H1 (cell line): ENCODE measurements around the gene TRIM65. TPM values are rescaled to one million over a fixed set of nuclear protein-coding genes. Genes with fewer than 3 reads are reported as not detected.

ENCODE experiments used
- ASH2L ChIP-seq: fragments of 200-600, 300-600 bp; sonication (generic); IDR thresholded peaks from one replicate; pipeline ENCODE4 v1.7.1; 2017; ENCODE audit warnings: low read length
- CBX8 ChIP-seq: fragments of 300-800, 300-1000 bp; sonication (generic); IDR thresholded peaks from 2 replicates; pipeline ENCODE4 v1.7.1; 2016; ENCODE audit warnings: low read depth, low read length, borderline replicate concordance
- HDAC2 ChIP-seq, 2 experiments: fragments of 300-600 bp in 1 of 2; sonication (generic) in 1 of 2; IDR thresholded peaks; 2 replicates each; pipeline ENCODE4 v1.6.1; 2011 to 2012; ENCODE audit warnings: low read depth in 2 of 2, low read length in 2 of 2, mild to moderate bottlenecking in 2 of 2, moderate library complexity in 2 of 2, borderline replicate concordance in 1 of 2, inconsistent platforms in 1 of 2
- JUND ChIP-seq: IDR thresholded peaks from 2 replicates; pipeline ENCODE4 v1.6.1; 2011; ENCODE audit warnings: mild to moderate bottlenecking, improper control_type of control experiment, low read length
- KDM5A ChIP-seq: fragments of 200-600 bp; IDR thresholded peaks from 2 replicates; pipeline ENCODE4 v1.7.1; 2012; ENCODE audit warnings: mild to moderate bottlenecking, low read length, inconsistent platforms, mixed read lengths
- MAX ChIP-seq: IDR thresholded peaks from 2 replicates; pipeline ENCODE4 v1.6.1; 2012; ENCODE audit warnings: inconsistent platforms
- PHF8 ChIP-seq: fragments of 200-600 bp; sonication (generic); conservative IDR thresholded peaks from 2 replicates; pipeline ENCODE4 v1.7.1; 2012; ENCODE audit warnings: low read depth, mild to moderate bottlenecking, inconsistent platforms, low read length, moderate library complexity
- RAD21 ChIP-seq, 2 experiments: IDR thresholded peaks in 1 of 2; conservative IDR thresholded peaks in 1 of 2; 2 replicates each; pipeline ENCODE4 v1.6.1; 2011; ENCODE audit warnings: low read depth in 2 of 2, low read length in 2 of 2, improper control_type of control experiment in 1 of 2, inconsistent platforms in 1 of 2, mild to moderate bottlenecking in 1 of 2, moderate library complexity in 1 of 2
- RNF2 ChIP-seq: fragments of 200-900, 300-1000 bp; sonication (generic); IDR thresholded peaks from 2 replicates; pipeline ENCODE4 v1.7.1; 2016; ENCODE audit warnings: borderline replicate concordance, low read depth, mild to moderate bottlenecking, antibody characterized with exemption, low read length; ENCODE audit not compliant: poor library complexity, severe bottlenecking; ENCODE audit errors: missing control alignments
- SAP30 ChIP-seq: fragments of 300-600 bp; sonication (generic); IDR thresholded peaks from 2 replicates; pipeline ENCODE4 v1.7.1; 2012; ENCODE audit warnings: low read length, moderate library complexity, mild to moderate bottlenecking, inconsistent platforms; ENCODE audit not compliant: insufficient read depth, insufficient replicate concordance
- SIN3A ChIP-seq, 2 experiments: IDR thresholded peaks in 1 of 2; conservative IDR thresholded peaks in 1 of 2; 2 replicates each; pipeline ENCODE4 v1.6.1; 2011 to 2012; ENCODE audit warnings: low read length in 2 of 2, improper control_type of control experiment in 1 of 2, low read depth in 1 of 2, mild to moderate bottlenecking in 1 of 2
- SIRT6 ChIP-seq: IDR thresholded peaks from one replicate; pipeline ENCODE4 v1.7.1; 2012; ENCODE audit warnings: low read length, inconsistent platforms
- SP1 ChIP-seq: IDR thresholded peaks from 2 replicates; pipeline ENCODE4 v1.6.1; 2011; ENCODE audit warnings: low read depth, low read length
- TAF1 ChIP-seq: IDR thresholded peaks from 2 replicates; pipeline ENCODE4 v1.6.1; 2011; ENCODE audit warnings: mild to moderate bottlenecking, low read depth, low read length
- TAF7 ChIP-seq: optimal IDR thresholded peaks from 2 replicates; pipeline ENCODE3; 2011; ENCODE audit warnings: low read depth, mild to moderate bottlenecking, inconsistent platforms, low read length, moderate library complexity, borderline replicate concordance
- TBP ChIP-seq: IDR thresholded peaks from 2 replicates; pipeline ENCODE4 v1.6.1; 2011; ENCODE audit warnings: low read depth, low read length, improper control_type of control experiment
- YY1 ChIP-seq: IDR thresholded peaks from 2 replicates; pipeline ENCODE4 v1.6.1; 2011; ENCODE audit warnings: low read depth, mild to moderate bottlenecking, low read length
- polyA plus RNA-seq, 7 experiments: library from polyadenylated mRNA; depleted of rRNA in 3 of 7; stranded (reverse) in 5 of 7; unstranded in 2 of 7; fragments of >200 nt in 5 of 7; fragments of 200-250 nt in 2 of 7; gene quantifications; 1 replicate in 5 of 7; 2 replicates in 1 of 7; 4 replicates in 1 of 7; pipeline versions ENCODE4 v1.2.1 to v1.2.3, GENCODE V29; 2011 to 2013; ENCODE audit warnings: missing spikeins in 2 of 7, mixed read lengths in 2 of 7
- total RNA-seq: library from RNA; stranded (reverse); fragmentation: NEBNext Ultra II Directional; extraction: Animal tissue kit (Norgen Biotek cat#: 25700); gene quantifications from 2 replicates; pipeline ENCODE4 v1.2.1, GENCODE V29; 2021

TRIM65 gene
- total and polyA plus RNA-seq, 2 of the 8 experiments (the other 6 are each of a cell fraction or from before 2014, with no cell fraction given) = 21.2 to 48.6 TPM

DNA sequence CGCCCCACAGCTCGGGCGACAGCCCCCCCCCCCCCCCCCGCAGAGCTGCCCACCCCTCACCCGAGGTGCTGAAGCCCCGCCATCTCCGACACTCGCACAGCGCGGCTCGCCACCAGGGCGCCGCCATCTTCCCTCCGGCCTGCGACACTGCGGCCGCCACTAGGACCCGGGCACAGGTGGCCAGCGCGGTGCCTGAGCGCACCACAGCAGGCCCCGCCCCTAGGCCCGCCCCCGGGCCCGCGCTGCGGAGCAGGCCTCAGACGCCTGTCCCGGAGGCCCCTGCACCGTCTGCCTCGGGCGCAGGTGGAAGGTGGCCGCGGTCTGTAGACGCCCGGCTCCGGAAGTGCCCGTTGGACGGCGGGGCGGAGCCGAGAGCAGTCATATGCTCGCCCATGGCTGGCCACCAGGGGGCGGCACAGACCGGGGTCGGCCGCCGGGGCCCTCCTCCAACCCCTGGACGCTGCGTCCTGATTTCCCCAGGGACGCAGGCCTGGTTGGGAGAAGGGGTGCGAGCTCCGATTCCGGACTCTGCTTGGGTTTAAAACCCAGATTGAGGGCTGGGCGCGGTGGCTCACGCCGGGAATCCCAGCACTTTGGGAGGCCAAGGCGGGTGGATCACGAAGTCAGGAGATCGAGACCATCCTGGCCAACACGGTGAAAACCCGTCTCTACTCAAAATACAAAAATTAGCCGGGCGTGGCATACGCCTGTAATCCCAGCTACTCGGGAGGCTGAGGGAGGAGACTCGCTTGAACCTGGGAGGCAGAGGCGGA lies 8.2 kb upstream of the TRIM65 start, which contains the start of gene MRPL38 (continued):
- TF ChIP-seq RAD21 (IDR thresholded peaks at IDR 0.05 in 1 of 2, conservative IDR thresholded peaks at IDR 0.05 in 1 of 2; ENCODE audit: low read depth in 2 of 2, low read length in 2 of 2) (peak; percentile 91 to 95), PHF8 (peak; percentile 12), TAF7 (peak; percentile 38), SIRT6 (no peak), ASH2L (no peak), SP1 (peak; percentile 42; the same call in 1 of the 2 replicates), MAX (peak; percentile 68), SAP30 (no peak), SIN3A (conservative IDR thresholded peaks at IDR 0.05 in 1 of 2, IDR thresholded peaks at IDR 0.05 in 1 of 2; ENCODE audit: low read depth in 1 of 2, low read length in 2 of 2) (0 out of 4 replicates have a peak, but pooled peaks of 1 of the 2 experiments have one; percentile 31), CBX8 (no peak), HDAC2 (IDR thresholded peaks at IDR 0.05; ENCODE audit: borderline replicate concordance in 1 of 2, low read depth in 2 of 2, low read length in 2 of 2) (no peak), TBP (peak; percentile 69), RNF2 (no peak), KDM5A (peak; percentile 74; the same call in 1 of the 2 replicates), TAF1 (peak; percentile 90), YY1 (peak; percentile 94), JUND (0 out of 2 replicates have a peak, but pooled peaks have one; percentile 9)
